Activated CD8-positive, alpha-beta memory T cell treated with anti-CD3 and anti-CD28 coated beads, Interleukin-2, amount 50 U/mL, for 24 hours (primary cell): ENCODE measurements around the gene LTBP2.

Source experiments
- DNase-seq: peaks from one replicate; pipeline ENCODE4 v3.0.0-alpha.2; 2020; ENCODE audit errors: extremely low read depth

LTBP2 gene

DNA sequence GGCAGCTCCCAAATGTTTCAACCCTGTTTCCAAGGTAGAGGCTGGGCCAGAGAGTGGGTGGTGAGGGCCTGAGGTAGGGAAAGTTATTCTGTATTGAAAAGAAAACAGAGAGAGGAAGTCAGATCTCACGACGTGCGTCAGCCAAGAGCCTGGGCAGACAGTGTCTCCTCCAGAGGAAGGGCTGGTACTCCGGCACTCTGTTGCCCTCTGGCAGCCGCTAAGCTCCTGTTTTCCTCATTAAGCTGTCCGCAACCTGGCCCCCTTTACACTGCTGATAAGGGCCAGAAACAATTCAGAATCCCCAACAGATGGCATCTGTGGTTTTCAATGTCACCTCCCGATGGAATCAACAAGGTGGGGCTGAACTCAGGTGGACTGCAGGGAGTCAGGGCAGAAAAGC is 26.0 kb upstream of the LTBP2 start:
- no peak for DNase-seq

DNA sequence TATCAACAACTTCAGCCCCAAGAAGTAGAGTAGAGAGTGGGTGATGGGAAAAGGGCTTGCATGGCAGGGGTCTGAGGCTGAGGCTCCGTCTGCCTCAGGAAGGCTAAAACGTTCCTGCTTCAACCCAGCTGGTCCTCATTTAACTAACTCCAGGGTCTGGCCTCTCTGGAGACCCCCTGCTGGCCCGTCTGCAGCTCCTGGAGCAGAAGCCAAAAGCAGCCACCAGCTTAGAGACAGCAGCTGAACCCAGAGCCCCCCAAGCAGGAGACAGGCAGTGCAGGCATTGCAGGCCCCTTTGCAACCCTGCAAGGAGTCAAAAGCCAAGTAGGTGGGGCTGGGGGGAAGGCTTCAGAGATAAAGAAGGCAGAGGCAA is 25.1 kb upstream of the LTBP2 start:
- no peak for DNase-seq

DNA sequence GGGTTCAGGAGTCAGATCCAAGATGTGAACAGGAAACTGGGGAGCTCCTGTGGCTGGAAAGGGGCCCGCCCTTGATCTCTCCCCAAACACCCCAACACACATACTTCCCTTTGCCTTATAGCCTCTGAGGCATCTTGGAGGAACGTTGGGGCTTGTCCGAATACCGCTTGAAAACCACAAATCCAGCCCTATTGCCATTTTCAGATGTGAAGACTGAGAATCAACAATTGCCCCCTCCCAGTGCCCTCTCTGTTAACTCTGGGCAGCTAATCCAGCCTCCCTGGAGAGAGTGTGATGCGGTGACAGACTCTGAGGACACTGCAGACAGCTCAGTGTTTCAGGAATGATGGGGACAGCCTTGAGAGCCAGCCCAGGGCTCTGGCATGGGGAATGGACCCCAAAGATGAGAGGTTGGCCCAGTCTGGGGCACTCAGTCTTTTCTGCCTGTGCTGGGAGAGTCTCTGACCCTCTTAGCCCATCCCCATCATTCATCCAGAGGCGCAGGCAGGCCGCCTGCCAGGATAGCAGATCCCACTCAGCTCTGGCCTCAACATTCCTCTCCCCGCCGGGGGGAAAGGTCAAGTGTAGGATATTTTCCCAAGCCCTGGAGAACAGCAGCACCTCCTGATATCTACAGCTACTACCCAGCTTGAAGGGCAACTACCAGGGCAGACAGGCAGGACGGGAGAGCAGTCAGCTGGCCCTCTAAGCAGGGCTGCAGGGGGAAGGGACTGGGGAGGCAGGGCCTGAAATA is 24.6 kb upstream of the LTBP2 start:
- no peak for DNase-seq

DNA sequence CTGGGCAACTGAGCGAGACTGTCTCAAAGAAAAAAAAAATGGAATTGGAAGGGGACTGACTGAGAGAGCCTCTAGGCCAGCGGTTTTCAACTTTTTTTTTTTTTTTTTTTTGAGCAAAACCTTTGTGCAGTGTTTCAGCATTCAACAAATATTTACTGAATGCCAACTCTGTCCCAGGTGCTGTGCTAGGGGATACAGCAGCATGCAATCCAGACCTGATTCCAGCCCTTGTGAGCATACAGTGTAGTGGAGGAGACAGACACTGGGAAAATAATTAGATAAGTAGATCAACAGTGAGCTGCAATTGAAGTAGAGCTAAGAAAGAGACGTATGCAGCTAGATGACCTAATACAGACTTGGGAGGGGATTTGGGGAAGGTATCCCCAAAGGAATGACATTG is 23.8 kb upstream of the LTBP2 start:
- DNase-seq, result no peak

DNA sequence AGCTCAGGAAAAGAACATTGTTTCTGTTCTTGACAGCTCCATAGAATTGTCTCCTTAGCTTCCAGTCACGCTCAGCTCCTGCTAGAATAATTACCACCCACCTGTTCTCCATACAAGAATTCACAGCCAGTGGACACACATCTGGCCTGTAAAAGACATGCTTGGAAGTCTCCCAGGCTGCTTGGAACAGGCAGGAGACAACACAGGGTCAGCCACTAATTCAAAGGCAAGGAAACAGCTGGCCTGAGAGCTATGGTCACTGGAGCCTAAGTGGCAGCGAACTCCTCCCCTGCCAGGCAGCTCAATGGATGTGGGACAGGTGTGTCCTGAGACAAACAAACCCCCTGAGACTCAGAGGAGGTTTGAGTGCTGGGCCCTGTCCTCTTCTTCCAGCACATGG is 22.9 kb upstream of the LTBP2 start:
- DNase-seq, result no peak

DNA sequence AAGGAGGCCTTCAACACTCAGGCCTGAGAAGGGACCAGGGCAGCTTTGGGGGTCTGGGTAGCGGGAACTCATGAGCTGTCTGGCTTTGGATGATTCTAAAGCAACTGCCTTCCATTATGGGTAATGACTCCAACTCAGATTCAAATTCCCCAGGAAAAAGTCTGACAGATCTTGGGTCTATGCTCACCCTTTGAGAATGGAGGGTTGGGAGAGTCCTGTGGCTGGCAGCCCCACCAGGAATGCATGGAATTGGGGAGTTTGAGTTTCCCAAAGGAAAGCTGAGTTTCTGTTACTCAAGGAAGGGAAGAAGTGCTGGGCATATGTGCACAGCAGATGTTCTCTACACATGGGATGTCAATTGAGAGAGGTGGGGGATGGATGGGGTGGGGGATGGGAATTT is 22.4 kb upstream of the LTBP2 start:
- no peak for DNase-seq

DNA sequence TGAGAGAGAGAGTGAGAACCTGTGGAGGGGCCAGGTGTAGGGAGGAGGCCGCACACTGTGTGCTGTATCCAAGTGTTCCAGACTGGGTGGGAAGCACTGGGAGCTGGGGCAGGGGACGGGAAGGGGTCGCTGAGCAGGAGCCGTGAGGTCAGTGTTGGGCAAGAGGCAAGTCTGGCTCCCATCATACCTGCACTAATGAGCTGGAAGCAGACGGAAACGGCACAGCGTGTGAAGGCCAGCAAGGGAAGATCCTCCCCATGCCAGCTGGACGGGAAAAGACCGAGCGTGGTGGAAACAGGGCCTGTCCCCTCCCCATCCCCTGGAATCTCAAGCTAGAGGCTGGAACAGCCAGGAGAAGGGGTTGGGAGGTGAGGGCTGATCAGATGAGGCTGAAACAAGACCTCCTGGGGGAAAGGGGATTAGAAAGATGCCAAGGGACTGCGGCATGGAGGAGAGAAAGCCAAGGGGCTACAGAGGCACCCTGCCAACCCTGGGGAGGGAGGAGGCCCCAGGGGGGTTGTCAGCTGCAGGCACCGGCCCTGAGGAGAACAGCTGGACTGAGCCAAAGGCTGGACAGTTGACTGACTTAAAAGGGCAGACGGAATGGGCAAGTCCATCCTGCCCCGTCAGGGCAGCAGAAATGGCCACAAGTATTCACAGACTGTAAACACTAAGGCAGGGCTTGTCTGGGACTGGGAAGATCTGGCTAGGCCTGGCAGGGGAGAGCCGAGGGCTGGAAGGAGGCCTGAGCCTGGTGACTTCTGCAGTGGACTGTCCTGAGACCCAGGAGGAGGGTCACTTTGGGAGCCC is 19.0 kb upstream of the LTBP2 start:
- no peak for DNase-seq

DNA sequence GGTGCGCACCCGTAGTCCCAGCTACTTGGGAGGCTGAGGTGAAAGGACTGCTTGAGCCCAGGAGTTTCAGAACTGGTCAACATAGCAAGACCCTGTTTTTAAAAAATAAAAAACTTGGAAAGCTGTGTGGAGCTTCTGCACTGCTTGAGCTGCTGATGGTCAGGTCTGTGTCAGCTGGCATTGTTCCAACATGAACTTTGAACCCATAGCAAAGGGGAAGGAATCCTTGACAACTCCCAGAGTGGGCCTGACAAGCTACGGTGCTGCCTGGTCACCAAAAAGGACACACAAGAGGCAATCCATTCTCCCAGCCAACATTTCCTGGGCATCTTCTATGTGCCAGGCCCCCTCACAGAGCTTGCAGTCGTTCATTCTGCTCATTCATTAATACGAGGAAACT is 16.4 kb upstream of the LTBP2 start:
- DNase-seq, result no peak

DNA sequence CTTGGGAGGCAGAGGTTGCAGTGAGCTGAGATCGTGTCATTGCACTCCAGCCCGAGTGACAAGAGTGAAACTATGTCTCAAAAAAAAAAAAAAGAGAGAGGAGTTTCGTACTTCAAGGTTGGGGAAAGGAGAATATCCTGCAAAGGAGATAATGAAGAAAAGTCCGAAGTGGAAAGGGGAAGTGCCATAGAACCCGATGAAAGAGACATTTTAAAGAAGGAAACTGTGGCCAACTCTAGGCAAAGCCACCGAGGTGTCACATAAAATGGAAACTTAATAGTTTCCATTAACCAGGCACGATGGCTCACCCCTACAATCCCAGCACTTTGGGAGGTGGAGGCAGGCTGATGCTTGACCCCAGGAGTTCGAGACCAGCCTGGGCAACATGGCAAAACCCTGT is 15.0 kb upstream of the LTBP2 start:
- no peak for DNase-seq

DNA sequence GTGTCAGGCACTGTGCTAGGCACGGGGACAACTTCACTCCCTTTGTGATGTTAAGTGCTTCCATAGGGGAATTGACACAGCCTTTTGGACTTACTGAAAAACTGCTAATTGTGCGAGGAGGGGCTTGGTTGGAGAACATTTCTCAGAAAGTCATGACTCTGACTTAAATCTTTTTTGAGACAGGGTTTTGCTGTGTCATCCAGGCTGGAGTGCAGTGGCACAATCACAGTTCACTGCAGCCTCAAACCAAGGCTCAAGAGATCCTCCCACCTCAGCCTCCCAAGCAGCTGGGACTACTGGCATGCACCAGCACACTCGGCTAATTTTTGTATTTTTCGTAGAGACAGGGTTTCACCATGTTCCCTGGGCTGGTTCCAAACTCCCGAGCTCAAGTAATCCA is 10.2 kb upstream of the LTBP2 start:
- no peak for DNase-seq

DNA sequence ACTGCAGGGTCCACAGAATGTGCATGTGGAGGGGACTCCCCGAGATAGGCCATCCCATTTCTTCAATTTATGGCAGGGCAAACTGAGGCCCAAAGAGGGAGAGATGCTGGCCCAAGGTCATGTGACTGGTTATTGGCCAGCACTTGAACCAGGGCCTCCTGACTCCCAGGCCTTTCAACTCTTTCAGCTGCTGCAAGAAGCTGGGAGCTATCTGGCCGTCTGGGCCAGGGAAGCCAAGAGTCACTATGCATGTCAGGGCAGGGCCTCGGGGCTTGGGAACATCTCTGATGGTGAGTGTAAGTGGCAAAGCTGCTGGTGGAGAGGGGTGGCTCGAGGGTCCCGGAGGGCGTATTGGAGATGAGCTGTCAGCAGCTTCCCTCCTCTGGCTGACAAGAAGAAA is 9.5 kb upstream of the LTBP2 start:
- DNase-seq, result no peak

DNA sequence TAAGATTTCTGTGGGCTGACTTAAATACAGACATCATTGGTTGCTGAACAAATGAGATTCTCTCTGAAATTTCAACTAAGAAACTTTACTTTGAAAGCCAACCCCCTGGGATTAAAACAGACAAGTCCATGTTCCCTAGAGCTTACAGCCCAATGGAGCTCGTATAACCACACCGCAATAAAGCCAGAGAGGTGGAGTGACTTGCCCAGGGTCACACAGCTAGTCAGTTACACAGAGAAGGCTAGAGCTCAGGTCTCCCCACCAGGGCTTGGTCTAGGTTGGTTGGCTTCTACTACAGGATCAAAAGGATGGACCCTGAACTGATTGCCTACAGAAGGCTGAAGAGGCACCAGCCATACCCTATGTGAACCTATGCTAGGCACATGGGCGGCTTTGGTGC is 8.9 kb upstream of the LTBP2 start:
- DNase-seq, result no peak

DNA sequence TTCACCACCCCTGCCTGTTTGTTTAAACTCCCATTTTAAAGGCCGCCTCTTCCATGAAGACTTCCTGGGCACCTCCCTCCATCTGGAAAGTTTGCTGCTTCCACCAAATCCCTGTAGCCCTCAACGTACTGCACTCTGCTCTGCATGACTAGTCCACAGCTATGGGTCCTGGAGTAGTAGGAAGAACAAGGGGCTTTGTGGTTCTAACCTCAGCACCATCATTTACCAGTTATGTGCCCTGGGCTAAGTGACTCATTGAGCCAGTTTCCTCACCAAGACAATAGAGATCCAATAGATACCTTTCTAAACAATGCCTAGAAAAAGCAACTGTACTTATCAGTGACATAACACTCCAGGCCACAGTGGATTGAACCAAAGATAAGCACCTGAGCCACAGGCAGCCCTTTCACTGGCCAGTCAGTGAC is 8.5 kb upstream of the LTBP2 start:
- no peak for DNase-seq

DNA sequence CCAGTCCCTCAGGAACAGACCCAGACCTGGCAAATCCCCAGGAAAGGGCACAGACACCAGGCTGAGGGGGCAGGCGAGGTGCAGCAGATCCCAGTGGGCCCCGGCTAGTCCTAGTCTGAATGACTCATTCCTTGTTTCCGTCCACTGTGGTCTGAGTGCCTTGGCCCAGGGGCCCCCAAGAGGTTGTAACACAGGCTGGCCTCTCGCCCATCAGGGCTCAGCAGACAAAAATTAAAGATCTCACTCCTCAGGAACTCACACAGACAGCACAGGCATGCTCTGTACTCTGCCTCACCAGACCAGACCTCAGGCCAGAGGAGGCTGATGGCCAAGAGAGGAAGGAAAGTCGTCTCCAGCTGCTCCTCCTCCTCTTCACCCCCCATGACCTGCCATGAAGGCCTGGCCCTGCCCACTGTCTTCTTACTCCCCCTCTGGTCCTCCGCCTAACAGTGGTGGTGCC is 7.7 kb upstream of the LTBP2 start:
- no peak for DNase-seq

DNA sequence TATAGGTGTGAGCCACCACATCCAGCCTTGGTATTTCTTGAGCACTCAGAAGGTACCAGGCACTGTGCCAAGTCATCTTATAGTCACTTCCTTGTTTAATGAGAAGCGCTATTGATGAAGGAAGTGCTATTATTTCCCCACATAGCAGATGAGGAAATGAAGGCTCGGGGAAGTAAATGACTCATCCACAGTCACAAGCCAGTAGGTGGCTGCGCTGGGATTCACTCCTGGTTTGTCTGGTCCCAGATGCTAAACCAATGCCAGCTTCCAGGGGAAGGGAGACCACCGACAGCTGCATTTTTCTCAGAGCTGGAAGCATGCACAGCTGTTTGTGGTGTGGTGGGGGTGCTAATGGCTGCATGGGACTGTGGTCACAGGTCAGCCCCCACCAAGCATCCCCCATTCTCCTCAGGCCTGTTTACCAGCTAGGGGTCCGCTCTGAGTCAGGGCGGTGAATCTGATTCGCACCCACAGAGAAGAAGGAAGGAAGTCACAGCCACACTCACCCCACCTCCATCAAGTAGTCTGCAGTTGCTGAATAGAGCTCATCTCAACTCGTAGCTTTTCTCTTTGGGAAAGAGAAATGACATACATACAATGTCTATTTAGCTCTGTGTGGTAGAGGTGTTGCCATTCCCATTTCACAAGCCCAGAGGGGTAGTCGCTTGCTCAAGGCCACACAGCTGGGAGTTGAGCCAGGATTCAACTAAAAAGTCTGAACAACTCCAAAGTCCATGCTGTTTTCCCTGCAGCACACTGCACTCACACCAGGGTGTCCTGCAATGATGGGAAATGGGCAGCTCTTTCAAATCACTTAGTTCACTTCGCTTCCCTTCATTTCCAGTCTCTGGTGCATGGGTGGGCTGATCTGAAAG is 6.3 kb upstream of the LTBP2 start:
- peak; percentile 34 for DNase-seq

DNA sequence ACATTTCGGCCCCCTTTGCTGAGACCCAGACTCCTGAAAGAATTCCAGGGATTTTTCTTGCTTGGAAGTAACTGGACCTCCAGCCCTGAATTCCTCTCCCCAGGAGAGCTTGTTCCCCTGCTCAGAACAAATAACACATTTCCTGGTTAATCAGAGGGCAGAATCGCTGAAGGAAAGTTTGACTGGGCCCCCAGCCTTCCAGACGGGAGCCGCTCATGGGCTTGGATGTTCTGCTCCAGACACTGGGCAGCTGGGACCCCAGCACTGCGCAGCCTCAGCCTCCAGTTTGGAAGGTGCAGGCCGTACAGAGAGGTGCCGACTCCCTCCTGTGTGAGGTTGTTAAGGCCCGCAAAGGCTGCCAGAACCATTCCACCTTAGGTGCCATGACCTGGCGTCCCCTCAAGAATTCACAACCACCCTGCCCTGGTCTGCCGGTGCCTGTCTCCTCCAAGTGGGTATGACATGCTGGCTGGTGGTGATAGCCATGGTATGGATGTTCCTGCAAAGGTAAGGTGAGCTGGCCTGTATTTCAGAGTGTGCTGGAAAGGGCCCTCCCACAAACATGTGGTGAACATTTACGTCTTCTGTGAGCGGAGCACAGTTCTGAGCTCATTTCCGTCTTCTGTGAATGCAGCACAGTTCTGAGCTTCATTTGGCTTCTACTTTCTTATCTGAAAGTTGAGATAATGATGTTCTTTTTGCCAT is 5.1 kb upstream of the LTBP2 start:
- no peak for DNase-seq

DNA sequence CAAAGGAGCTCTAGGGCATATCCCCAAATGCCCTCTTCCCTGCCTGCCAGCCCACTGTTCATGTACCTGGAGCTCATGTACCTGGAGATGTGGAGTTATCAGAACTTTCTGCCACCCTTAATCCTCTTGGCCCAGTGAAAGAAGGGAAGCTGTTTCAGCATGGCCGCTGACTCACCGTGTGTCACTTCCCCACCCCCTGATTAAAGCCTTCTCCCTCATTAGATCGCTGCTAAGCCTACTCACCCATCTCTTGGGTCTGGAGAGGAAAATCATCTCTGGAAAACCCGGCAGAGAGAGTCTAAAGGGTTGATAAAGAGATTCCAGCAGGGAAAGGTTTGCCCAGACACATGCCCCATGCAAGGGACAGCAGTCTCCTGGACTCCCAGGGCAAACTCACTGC is 4.5 kb upstream of the LTBP2 start:
- DNase-seq, result no peak

DNA sequence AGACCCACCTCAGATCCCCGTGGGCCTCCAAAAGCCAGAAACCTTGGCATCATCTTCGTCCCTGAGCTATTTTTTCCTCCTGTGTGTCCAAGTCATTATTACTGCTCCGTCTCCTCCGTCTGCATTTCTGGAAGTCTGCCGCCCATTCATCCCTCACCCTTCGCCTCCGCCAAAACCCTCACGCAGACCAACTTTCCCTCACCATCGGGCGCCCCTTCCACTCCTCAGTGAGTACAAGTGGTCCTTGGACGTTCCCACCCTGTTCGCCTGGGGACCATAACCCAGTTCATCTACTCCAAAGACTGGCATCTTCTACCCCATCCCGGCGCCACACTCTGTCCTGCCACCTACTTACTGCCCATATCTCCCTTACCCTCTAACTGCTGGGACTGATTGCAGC is 3.7 kb upstream of the LTBP2 start:
- no peak for DNase-seq

DNA sequence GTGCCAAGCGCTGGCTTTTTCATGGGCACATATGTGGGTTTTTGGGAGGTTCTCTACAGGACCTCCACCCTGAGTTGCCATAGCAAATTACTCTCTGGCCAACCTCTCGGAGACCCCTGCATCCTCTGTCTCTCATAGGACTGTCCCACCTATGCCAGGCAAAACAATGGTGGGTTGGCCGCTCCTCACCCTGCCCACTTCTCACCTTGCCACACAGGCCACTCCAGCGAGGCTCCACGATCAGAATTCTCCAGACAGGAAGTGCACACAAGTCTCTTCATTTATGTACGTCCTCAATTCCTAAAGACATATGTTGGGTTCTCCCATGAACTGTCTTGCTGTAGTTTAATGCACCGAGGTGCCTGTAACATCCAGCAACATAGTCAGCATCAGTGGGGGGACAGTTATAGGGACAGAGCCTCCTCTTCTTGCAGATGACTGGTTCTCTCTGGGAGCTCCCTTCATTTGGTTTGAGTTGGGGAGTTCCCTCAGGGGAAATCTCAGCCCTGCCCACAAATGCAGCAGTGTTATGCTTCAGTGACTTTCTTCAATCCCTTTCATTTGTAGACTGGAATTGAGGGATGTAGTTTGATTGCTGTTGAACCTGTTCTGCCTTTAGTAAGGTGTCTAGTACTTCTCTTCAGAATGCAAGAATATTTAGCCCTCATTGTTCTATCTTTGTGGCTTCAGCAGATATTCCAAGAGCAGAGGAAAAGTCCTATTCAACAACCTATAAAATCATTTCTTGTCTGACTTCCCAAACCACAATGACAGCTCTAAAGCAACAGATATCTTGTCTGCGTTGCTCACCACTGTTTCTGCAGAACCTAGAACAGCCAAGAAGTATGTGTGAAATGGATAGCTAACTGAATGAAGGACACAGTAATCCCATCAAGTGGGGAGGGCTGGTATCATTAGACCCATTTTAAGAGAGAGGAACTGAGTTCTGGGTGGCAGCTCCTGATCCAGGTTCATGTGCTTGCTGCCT is 2.8 kb upstream of the LTBP2 start:
- no peak for DNase-seq

DNA sequence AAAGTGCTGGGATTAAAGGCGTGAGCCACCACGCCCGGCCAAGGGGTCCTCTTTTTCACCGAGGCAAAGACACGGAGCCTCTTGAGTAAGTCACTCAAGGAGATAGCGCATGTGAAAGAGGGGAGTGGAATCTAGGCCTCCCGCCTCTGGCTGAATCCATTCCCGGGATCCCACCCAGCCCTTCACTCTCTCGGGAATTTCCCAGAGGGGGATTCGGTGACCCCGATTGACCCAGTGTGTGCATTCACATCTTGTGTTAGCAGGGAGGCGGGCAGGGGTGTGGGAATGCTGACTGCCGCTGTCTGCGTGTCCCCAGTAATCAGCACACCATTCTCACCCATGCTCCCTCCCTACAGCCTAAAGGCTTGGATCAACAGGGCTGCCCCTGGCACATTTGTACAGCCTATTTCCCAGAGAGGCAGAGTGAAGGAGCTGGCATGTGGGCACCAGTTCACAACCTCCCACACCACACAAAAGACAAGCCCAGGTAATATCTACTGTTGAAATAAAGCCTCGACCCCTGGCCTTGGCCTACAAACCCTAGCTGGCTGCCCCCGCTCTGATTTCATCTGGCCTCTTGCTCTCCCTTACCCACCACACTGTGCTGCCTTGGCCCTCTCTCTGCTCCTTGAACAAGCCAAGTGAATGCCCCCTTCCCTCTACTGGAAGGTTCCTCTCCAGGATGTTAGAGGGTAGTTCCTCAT is 1.3 kb upstream of the LTBP2 start:
- DNase-seq, result no peak
